Measurements from ENCODE around the gene PTPN23.

The PTPN23 gene

GRCh38 chr3:47434849-47435248 is 54.0 kb downstream of the PTPN23 start:
- Mint-ChIP-seq H3K4me1 (no peaks in the 10 kb centered on the region), H3K27me3 (ENCODE audit: low read depth) (no peaks in the 10 kb centered on the region), H3K9me3 (no peaks in the 10 kb centered on the region), H3K36me3 (ENCODE audit: low read depth) (peaks cover 65% of the 10 kb centered on the region), H3K4me3 (no peak overlapping the region), H3K27ac (peak overlapping the region in 1 of 3 experiments; percentile 74)
- TF ChIP-seq, protein P1, sequence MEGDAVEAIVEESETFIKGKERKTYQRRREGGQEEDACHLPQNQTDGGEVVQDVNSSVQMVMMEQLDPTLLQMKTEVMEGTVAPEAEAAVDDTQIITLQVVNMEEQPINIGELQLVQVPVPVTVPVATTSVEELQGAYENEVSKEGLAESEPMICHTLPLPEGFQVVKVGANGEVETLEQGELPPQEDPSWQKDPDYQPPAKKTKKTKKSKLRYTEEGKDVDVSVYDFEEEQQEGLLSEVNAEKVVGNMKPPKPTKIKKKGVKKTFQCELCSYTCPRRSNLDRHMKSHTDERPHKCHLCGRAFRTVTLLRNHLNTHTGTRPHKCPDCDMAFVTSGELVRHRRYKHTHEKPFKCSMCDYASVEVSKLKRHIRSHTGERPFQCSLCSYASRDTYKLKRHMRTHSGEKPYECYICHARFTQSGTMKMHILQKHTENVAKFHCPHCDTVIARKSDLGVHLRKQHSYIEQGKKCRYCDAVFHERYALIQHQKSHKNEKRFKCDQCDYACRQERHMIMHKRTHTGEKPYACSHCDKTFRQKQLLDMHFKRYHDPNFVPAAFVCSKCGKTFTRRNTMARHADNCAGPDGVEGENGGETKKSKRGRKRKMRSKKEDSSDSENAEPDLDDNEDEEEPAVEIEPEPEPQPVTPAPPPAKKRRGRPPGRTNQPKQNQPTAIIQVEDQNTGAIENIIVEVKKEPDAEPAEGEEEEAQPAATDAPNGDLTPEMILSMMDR (IDR thresholded peaks at IDR 0.05; ENCODE audit: unreplicated experiment in 3 of 3), result no peak

- Mint-ChIP-seq H3K4me3 (no peak overlapping the region), H3K27ac (no peak overlapping the region), H3K9me3 (no peaks in the 10 kb centered on the region), H3K36me3 (ENCODE audit: low read depth) (peaks cover 64% of the 10 kb centered on the region), H3K4me1 (no peaks in the 10 kb centered on the region), H3K27me3 (ENCODE audit: low read depth) (no peaks in the 10 kb centered on the region)
- TF ChIP-seq, protein P1 (IDR thresholded peaks at IDR 0.05; ENCODE audit: unreplicated experiment in 3 of 3), result no peak
These were observed 55.4 kb downstream of the PTPN23 start for GRCh38 chr3:47436180-47436579.

- TF ChIP-seq, protein P1 (IDR thresholded peaks at IDR 0.05; ENCODE audit: unreplicated experiment in 3 of 3), result no peak
- Mint-ChIP-seq H3K4me1 (peaks cover 24% of the 10 kb centered on the region), H3K36me3 (ENCODE audit: low read depth) (peaks cover 42% of the 10 kb centered on the region), H3K27me3 (ENCODE audit: low read depth) (peaks cover 4% of the 10 kb centered on the region), H3K27ac (no peak overlapping the region), H3K9me3 (no peaks in the 10 kb centered on the region), H3K4me3 (no peak overlapping the region)
These were observed 59.3 kb downstream of the PTPN23 start for GRCh38 chr3:47440131-47440530.

- Mint-ChIP-seq H3K4me3 (peak overlapping the region in 1 of 3 experiments; percentile 62), H3K27me3 (ENCODE audit: low read depth) (peaks cover 4% of the 10 kb centered on the region), H3K9me3 (no peaks in the 10 kb centered on the region), H3K4me1 (peaks cover 24% of the 10 kb centered on the region), H3K36me3 (ENCODE audit: low read depth) (peaks cover 36% of the 10 kb centered on the region), H3K27ac (peak overlapping the region; percentile 64 to 84 (median 68))
- TF ChIP-seq, protein P1 (IDR thresholded peaks at IDR 0.05; ENCODE audit: unreplicated experiment in 3 of 3), result no peak
These were observed 61.2 kb downstream of the PTPN23 start for GRCh38 chr3:47441796-47442551.

- TF ChIP-seq, protein P1 (IDR thresholded peaks at IDR 0.05; ENCODE audit: unreplicated experiment in 3 of 3), result no peak
- Mint-ChIP-seq H3K27ac (peak overlapping the region; percentile 64 to 84 (median 68)), H3K36me3 (ENCODE audit: low read depth) (peaks cover 32% of the 10 kb centered on the region), H3K9me3 (peaks cover 7% of the 10 kb centered on the region), H3K27me3 (ENCODE audit: low read depth) (peaks cover 4% of the 10 kb centered on the region), H3K4me1 (peaks cover 24% of the 10 kb centered on the region), H3K4me3 (no peak overlapping the region)
These were observed 62.8 kb downstream of the PTPN23 start for GRCh38 chr3:47443611-47443995.

- Mint-ChIP-seq H3K27me3 (ENCODE audit: low read depth) (peaks cover 4% of the 10 kb centered on the region), H3K36me3 (ENCODE audit: low read depth) (peaks cover 32% of the 10 kb centered on the region), H3K27ac (peak overlapping the region; percentile 64 to 84 (median 68)), H3K4me1 (peaks cover 24% of the 10 kb centered on the region), H3K4me3 (no peak overlapping the region), H3K9me3 (peaks cover 9% of the 10 kb centered on the region)
- TF ChIP-seq, protein P1 (IDR thresholded peaks at IDR 0.05; ENCODE audit: unreplicated experiment in 3 of 3), result no peak
These were observed 63.3 kb downstream of the PTPN23 start for GRCh38 chr3:47444103-47444502.
